Measurements from ENCODE around the gene TBKBP1. TPM values are rescaled to one million over a fixed set of nuclear protein-coding genes. Genes with fewer than 3 reads are reported as not detected.

TBKBP1 gene
- total RNA-seq, 2 donors from 2014 or later: 13.1 to 22.6 TPM

GRCh38 chr17:47742319-47743181 is 48.6 kb downstream of the TBKBP1 start:
- peak overlapping the region; percentile 74 to 88 for H3K27ac Mint-ChIP-seq
- H3K36me3 Mint-ChIP-seq: peaks cover 24% of the 10 kb centered on the region
- peaks cover 63% of the 10 kb centered on the region in 2 donors for H3K4me1 Mint-ChIP-seq (ENCODE audit: low read depth in 2 of 2)
- ATAC-seq: peak; percentile 8 to 25
- no peaks in the 10 kb centered on the region for H3K9me3 Mint-ChIP-seq
- H3K4me3 Mint-ChIP-seq: peak overlapping the region; percentile 89
- no peaks in the 10 kb centered on the region for H3K27me3 Mint-ChIP-seq
- DNase-seq (ENCODE audit: low spot score): no peak

GRCh38 chr17:47744168-47745036 is 50.4 kb downstream of the TBKBP1 start:
- H3K4me3 Mint-ChIP-seq: peak overlapping the region; percentile 52
- no peaks in the 10 kb centered on the region for H3K27me3 Mint-ChIP-seq
- H3K27ac Mint-ChIP-seq: peak overlapping the region; percentile 74 to 88
- DNase-seq (ENCODE audit: low spot score) (no peak), ATAC-seq (no peak)
- H3K9me3 Mint-ChIP-seq: no peaks in the 10 kb centered on the region
- H3K4me1 Mint-ChIP-seq (ENCODE audit: low read depth in 2 of 2): peaks cover 49 to 60% of the 10 kb centered on the region in 2 donors
- peaks cover 28% of the 10 kb centered on the region for H3K36me3 Mint-ChIP-seq

GRCh38 chr17:47745037-47745380 is 51.0 kb downstream of the TBKBP1 start:
- ATAC-seq: no peak
- peak overlapping the region; percentile 22 for H3K4me3 Mint-ChIP-seq
- DNase-seq (ENCODE audit: low spot score): no peak
- H3K27ac Mint-ChIP-seq: peak overlapping the region; percentile 74 to 88
- H3K9me3 Mint-ChIP-seq: no peaks in the 10 kb centered on the region
- H3K4me1 Mint-ChIP-seq (ENCODE audit: low read depth in 2 of 2): peaks cover 45 to 64% of the 10 kb centered on the region in 2 donors
- H3K27me3 Mint-ChIP-seq: no peaks in the 10 kb centered on the region
- peaks cover 28% of the 10 kb centered on the region for H3K36me3 Mint-ChIP-seq

- H3K4me3 Mint-ChIP-seq: no peak overlapping the region
- H3K27me3 Mint-ChIP-seq: no peaks in the 10 kb centered on the region
- H3K4me1 Mint-ChIP-seq (ENCODE audit: low read depth in 2 of 2): peaks cover 12 to 46% of the 10 kb centered on the region in 2 donors
These were observed 57.5 kb downstream of the TBKBP1 start for GRCh38 chr17:47751471-47751870.

GRCh38 chr17:47757386-47757785 is 63.4 kb downstream of the TBKBP1 start:
- H3K4me1 Mint-ChIP-seq (ENCODE audit: low read depth in 2 of 2): peaks cover 6 to 23% of the 10 kb centered on the region in 2 donors
- no peak for ATAC-seq
- no peaks in the 10 kb centered on the region for H3K27me3 Mint-ChIP-seq
- no peaks in the 10 kb centered on the region for H3K9me3 Mint-ChIP-seq
- no peak for DNase-seq (ENCODE audit: low spot score)
- H3K4me3 Mint-ChIP-seq: no peak overlapping the region
- H3K36me3 Mint-ChIP-seq: no peaks in the 10 kb centered on the region
- peak overlapping the region; percentile 0 to 3 for H3K27ac Mint-ChIP-seq

More at GRCh38 chr17:47751471-47751870, 57.5 kb downstream of the TBKBP1 start:
- Mint-ChIP-seq H3K27ac (peak overlapping the region; percentile 27 to 74), H3K36me3 (peaks cover 10% of the 10 kb centered on the region), H3K9me3 (no peaks in the 10 kb centered on the region)
- ATAC-seq (no peak), DNase-seq (ENCODE audit: low spot score) (no peak)

- Mint-ChIP-seq H3K4me1 (ENCODE audit: low read depth in 2 of 2) (peaks cover 18 to 22% of the 10 kb centered on the region in 2 donors), H3K36me3 (no peaks in the 10 kb centered on the region), H3K27me3 (no peaks in the 10 kb centered on the region), H3K9me3 (no peaks in the 10 kb centered on the region), H3K4me3 (no peak overlapping the region), H3K27ac (no peak overlapping the region)
- no peak for DNase-seq (ENCODE audit: low spot score)
- ATAC-seq: no peak
These were observed 66.6 kb downstream of the TBKBP1 start for GRCh38 chr17:47760409-47761140.

Other genes with a start within 250 kb of the TBKBP1 start
- gene NPEPPS, start 163.1 kb upstream of the TBKBP1 start, total RNA-seq: 100 to 1,000 TPM; 125 to 170 TPM
- 1,000 to 10,000 TPM in 1 of 2 donors, 100 to 1,000 TPM in 1; 665 to 1,039 TPM for gene KPNB1, start 44.2 kb upstream of the TBKBP1 start, total RNA-seq
- gene TBX21, start 39.1 kb downstream of the TBKBP1 start, total RNA-seq: 100 to 1,000 TPM; 234 to 437 TPM
- gene OSBPL7, start 127.6 kb downstream of the TBKBP1 start, total RNA-seq: 10 to 100 TPM; 21.6 to 28.6 TPM
- gene MRPL10, start 137.4 kb downstream of the TBKBP1 start, total RNA-seq: 10 to 100 TPM; 44.6 to 44.7 TPM
- gene LRRC46, start 137.5 kb downstream of the TBKBP1 start, total RNA-seq: under 1 TPM; 0.17 to 0.86 TPM
- 10 to 100 TPM; 18.1 to 23.5 TPM for gene SCRN2, start 147.1 kb downstream of the TBKBP1 start, total RNA-seq
- gene SP6, start 157.0 kb downstream of the TBKBP1 start, total RNA-seq: under 1 TPM in 1 of 2 donors, not detected in 1; 0.24 TPM
- 10 to 100 TPM; 22.0 to 25.8 TPM for gene SP2, start 202.1 kb downstream of the TBKBP1 start, total RNA-seq
- 10 to 100 TPM; 21.5 to 39.9 TPM for gene PNPO, start 247.4 kb downstream of the TBKBP1 start, total RNA-seq

Data from natural killer cell treated with Interleukin-12 subunit alpha and Interleukin-12 subunit beta and Interleukin-15 and Interleukin-18, amount 100 ng/mL, for 72 hours (primary cell).